IPS DF 6.9 (cell line): ENCODE data around the gene SNRNP48.
A peak's percentile ranks its signal among the peaks of the same experiment; 100 is the strongest.

Experiments used
- DNase-seq: peaks from one replicate; pipeline ENCODE4 v3.0.0-alpha.2; 2013; ENCODE audit warnings: low read depth, low spot score
- H3K27ac ChIP-seq: one replicate; pipeline ENCODE4 v1.5.1; 2013; ENCODE audit warnings: low read length, control low read depth
- H3K27me3 ChIP-seq: 2 replicates; pipeline ENCODE4 v1.6.1; 2013; ENCODE audit warnings: mild to moderate bottlenecking, low read length; ENCODE audit not compliant: control insufficient read depth, insufficient read depth
- H3K36me3 ChIP-seq: 2 replicates; pipeline ENCODE4 v1.6.1; 2013; ENCODE audit warnings: low read length; ENCODE audit not compliant: control insufficient read depth, insufficient read depth
- H3K4me1 ChIP-seq: 2 replicates; pipeline ENCODE4 v1.6.1; 2013; ENCODE audit warnings: low read length; ENCODE audit not compliant: control insufficient read depth, insufficient read depth
- H3K4me3 ChIP-seq: 2 replicates; pipeline ENCODE4 v1.5.1; 2013; ENCODE audit warnings: mild to moderate bottlenecking, low read length
- H3K9me3 ChIP-seq: 2 replicates; pipeline ENCODE4 v1.6.1; 2013; ENCODE audit warnings: low read length, inconsistent platforms; ENCODE audit not compliant: control insufficient read depth, insufficient read depth
- WGBS: extraction: QIAGEN DNeasy Blood & Tissue Kit; methylation state at CpG from one replicate; pipeline ENCODE4 v1.1.7; 2013; ENCODE audit warnings: mixed read lengths, missing lambda C conversion rate; ENCODE audit not compliant: insufficient read length, insufficient coverage; 5-methylcytosine and 5-hydroxymethylcytosine counted together

Gene SNRNP48

DNA sequence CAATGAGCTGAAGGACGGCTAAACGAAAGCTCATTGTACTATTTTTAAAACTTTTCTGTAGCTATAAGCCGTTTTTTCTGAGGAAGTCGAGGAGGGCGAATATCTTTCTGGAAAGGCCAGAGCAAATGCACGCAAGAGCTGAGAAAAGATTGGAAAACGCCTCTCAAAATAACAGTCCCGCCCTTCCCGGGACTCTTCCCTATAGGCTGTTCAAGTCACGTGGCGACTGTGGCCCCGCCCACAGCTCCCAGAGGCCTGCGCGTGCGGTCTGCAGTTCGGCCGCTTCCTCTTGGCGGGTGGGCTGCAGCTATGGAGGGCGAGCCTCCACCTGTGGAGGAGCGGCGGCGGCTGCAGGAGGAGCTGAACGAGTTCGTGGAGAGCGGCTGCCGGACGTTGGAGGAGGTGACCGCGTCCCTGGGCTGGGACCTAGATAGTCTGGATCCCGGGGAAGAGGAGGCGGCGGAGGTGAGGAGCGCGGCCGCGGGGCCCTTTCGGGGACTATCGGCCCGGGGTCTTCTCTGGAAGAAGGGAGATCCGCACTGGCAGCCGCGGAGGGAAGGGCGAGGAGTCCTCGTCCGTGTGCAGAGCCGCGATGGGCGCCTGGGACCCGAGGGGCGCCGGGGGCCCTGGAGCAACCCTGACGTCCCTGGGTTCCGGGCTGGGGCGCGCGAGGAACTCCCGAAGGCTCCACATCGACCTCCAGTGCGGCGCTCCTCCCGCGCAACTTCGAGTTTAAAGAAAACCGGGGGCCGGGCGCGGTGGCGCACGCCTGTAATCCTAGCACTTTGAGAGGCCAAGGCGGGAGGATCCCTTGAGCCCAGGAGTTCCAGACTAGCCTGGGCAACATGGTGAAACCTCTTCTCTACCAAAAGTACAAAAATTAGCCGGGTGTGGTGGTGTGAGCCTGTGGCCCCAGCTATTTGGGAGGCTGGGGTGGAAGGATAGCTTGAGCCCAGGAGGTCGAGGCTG, at the start of gene SNRNP48:
SNRNP48 (plus strand) TSS at position 250 of the 969 bp plus-strand sequence; CDS start at position 310, 60 bp downstream.
- WGBS: no CpG with 5 or more reads among the region's 72 CpGs
- H3K36me3 ChIP-seq: peaks cover 2% of the 10 kb centered on the region; the same call in 1 of the 2 replicates
- DNase-seq: peak; percentile 73
- peak within 1 kb of the TSS; percentile 58 for H3K4me3 ChIP-seq
- H3K4me1 ChIP-seq: no peaks in the 10 kb centered on the region
- no peaks in the 10 kb centered on the region for H3K27me3 ChIP-seq
- H3K9me3 ChIP-seq: no peaks in the 10 kb centered on the region
- H3K27ac ChIP-seq: no peak within 1 kb of the TSS

DNA sequence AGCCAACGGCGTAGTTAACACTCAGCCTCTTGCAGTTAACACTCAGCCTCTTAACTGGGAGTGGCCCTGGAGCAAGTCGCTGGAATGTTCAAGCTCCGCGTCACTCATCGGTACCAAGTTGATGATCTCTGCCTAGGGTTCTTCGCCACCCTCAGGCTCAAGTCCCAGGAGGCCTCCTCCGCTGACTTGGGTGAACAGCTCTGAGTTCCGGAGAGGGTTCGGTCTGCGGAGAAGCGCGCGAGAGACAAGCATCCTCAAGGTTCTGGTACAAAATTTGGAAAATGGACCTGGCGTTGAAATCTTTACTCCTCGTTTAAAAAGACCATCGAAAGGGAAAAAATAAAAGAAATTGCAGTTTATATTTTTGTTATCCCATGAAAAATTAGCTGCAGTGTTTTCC, 49.4 kb upstream of the SNRNP48 start:
- H3K36me3 ChIP-seq: no peaks in the 10 kb centered on the region
- no peak for DNase-seq
- no peaks in the 10 kb centered on the region; the same call in 1 of the 2 replicates for H3K27me3 ChIP-seq
- no CpG with 5 or more reads among the region's 17 CpGs for WGBS
- no peaks in the 10 kb centered on the region for H3K9me3 ChIP-seq
- peak overlapping the region; percentile 4; the same call in 1 of the 2 replicates for H3K4me3 ChIP-seq
- 0 out of 2 replicates have a peak, but pooled peaks cover 2% of the 10 kb centered on the region for H3K4me1 ChIP-seq
- no peak overlapping the region for H3K27ac ChIP-seq

GRCh38 chr6:7541175-7542064, 48.6 kb upstream of the SNRNP48 start, which contains the start of gene DSP:
DSP (plus strand) TSS chr6:7541671; CDS start chr6:7541916, 245 bp downstream.
- DNase-seq: no peak
- H3K4me3 ChIP-seq: peak within 1 kb of the TSS; percentile 82
- H3K27me3 ChIP-seq: no peaks in the 10 kb centered on the region; the same call in 1 of the 2 replicates
- no peak within 1 kb of the TSS for H3K27ac ChIP-seq
- no peaks in the 10 kb centered on the region for H3K36me3 ChIP-seq
- H3K9me3 ChIP-seq: no peaks in the 10 kb centered on the region
- 0 out of 2 replicates have a peak, but pooled peaks cover 2% of the 10 kb centered on the region for H3K4me1 ChIP-seq
- WGBS: no CpG with 5 or more reads among the region's 105 CpGs

- peak overlapping the region; percentile 82 for H3K4me3 ChIP-seq
- H3K9me3 ChIP-seq: no peaks in the 10 kb centered on the region
- no CpG with 5 or more reads among the region's 80 CpGs for WGBS
- no peak for DNase-seq
- no peak overlapping the region for H3K27ac ChIP-seq
- no peaks in the 10 kb centered on the region; the same call in 1 of the 2 replicates for H3K27me3 ChIP-seq
- no peaks in the 10 kb centered on the region for H3K36me3 ChIP-seq
- H3K4me1 ChIP-seq: peaks cover 3% of the 10 kb centered on the region; the same call in 1 of the 2 replicates
Measured at GRCh38 chr6:7542065-7542873, 47.7 kb upstream of the SNRNP48 start.

GRCh38 chr6:7542874-7543624, 46.9 kb upstream of the SNRNP48 start:
- Histone ChIP-seq H3K4me3 (peak overlapping the region; percentile 82), H3K4me1 (peaks cover 3% of the 10 kb centered on the region; the same call in 1 of the 2 replicates), H3K9me3 (no peaks in the 10 kb centered on the region), H3K27me3 (no peaks in the 10 kb centered on the region; the same call in 1 of the 2 replicates), H3K27ac (no peak overlapping the region), H3K36me3 (no peaks in the 10 kb centered on the region)
- no peak for DNase-seq
- WGBS: no CpG with 5 or more reads among the region's 32 CpGs

- no peak for DNase-seq
- WGBS: no CpG with 5 or more reads among the region's 13 CpGs
- Histone ChIP-seq H3K4me3 (no peak overlapping the region), H3K27me3 (no peaks in the 10 kb centered on the region; the same call in 1 of the 2 replicates), H3K27ac (no peak overlapping the region), H3K9me3 (no peaks in the 10 kb centered on the region), H3K4me1 (peaks cover 3% of the 10 kb centered on the region; the same call in 1 of the 2 replicates), H3K36me3 (no peaks in the 10 kb centered on the region)
Measured at GRCh38 chr6:7543789-7544424, 46.1 kb upstream of the SNRNP48 start.

- DNase-seq: no peak
- no peaks in the 10 kb centered on the region for H3K36me3 ChIP-seq
- H3K4me1 ChIP-seq: peaks cover 3% of the 10 kb centered on the region; the same call in 1 of the 2 replicates
- H3K4me3 ChIP-seq: no peak overlapping the region
- WGBS: no CpG with 5 or more reads among the region's 3 CpGs
- no peaks in the 10 kb centered on the region for H3K9me3 ChIP-seq
- no peak overlapping the region for H3K27ac ChIP-seq
- H3K27me3 ChIP-seq: no peaks in the 10 kb centered on the region; the same call in 1 of the 2 replicates
Measured at GRCh38 chr6:7544597-7544996, 45.4 kb upstream of the SNRNP48 start.

GRCh38 chr6:7545316-7546019, 44.5 kb upstream of the SNRNP48 start:
- Histone ChIP-seq H3K4me3 (no peak overlapping the region), H3K9me3 (no peaks in the 10 kb centered on the region), H3K27me3 (no peaks in the 10 kb centered on the region; the same call in 1 of the 2 replicates), H3K36me3 (no peaks in the 10 kb centered on the region), H3K27ac (no peak overlapping the region), H3K4me1 (peaks cover 3% of the 10 kb centered on the region; the same call in 1 of the 2 replicates)
- DNase-seq: no peak
- WGBS: no CpG with 5 or more reads among the region's 12 CpGs
